ENCODE data around the gene ANKRD36.
"Not testable (repeated sequence)": the region's sequence is repeated elsewhere in the genome, so short reads cannot be mapped to it uniquely, and the experiment has no call there.

Gene ANKRD36

GRCh38 chr2:97113050-97113881 is at the start of gene ANKRD36:
Gene ANKRD36, plus strand, starts transcription at chr2:97113153. Its CDS starts 587 bp downstream, at chr2:97113740.
- peak; percentile 75 for DNase-seq (ENCODE audit: low read depth)

- not testable (repeated sequence) for DNase-seq (ENCODE audit: low read depth)
Observed at GRCh38 chr2:97066030-97066429, 46.9 kb upstream of the ANKRD36 start.

- DNase-seq (ENCODE audit: low read depth): no peak
Observed at GRCh38 chr2:97067279-97068004, 45.5 kb upstream of the ANKRD36 start.

GRCh38 chr2:97068074-97068473 is 44.9 kb upstream of the ANKRD36 start:
- no peak for DNase-seq (ENCODE audit: low read depth)

GRCh38 chr2:97068722-97069121 is 44.2 kb upstream of the ANKRD36 start:
- DNase-seq (ENCODE audit: low read depth): not testable (repeated sequence)

GRCh38 chr2:97070915-97071314 is 42.0 kb upstream of the ANKRD36 start:
- DNase-seq (ENCODE audit: low read depth): not testable (repeated sequence)

- not testable (repeated sequence) for DNase-seq (ENCODE audit: low read depth)
Observed at GRCh38 chr2:97077213-97077612, 35.7 kb upstream of the ANKRD36 start.

GRCh38 chr2:97080855-97081254 is 32.1 kb upstream of the ANKRD36 start:
- DNase-seq (ENCODE audit: low read depth): not testable (repeated sequence)

- not testable (repeated sequence) for DNase-seq (ENCODE audit: low read depth)
Observed at GRCh38 chr2:97082206-97082605, 30.7 kb upstream of the ANKRD36 start.

GRCh38 chr2:97083516-97083915 is 29.4 kb upstream of the ANKRD36 start:
- not testable (repeated sequence) for DNase-seq (ENCODE audit: low read depth)

GRCh38 chr2:97085093-97085492 is 27.9 kb upstream of the ANKRD36 start:
- not testable (repeated sequence) for DNase-seq (ENCODE audit: low read depth)

GRCh38 chr2:97088706-97089105 is 24.2 kb upstream of the ANKRD36 start:
- not testable (repeated sequence) for DNase-seq (ENCODE audit: low read depth)

GRCh38 chr2:97092946-97093345 is 20.0 kb upstream of the ANKRD36 start:
- not testable (repeated sequence) for DNase-seq (ENCODE audit: low read depth)

GRCh38 chr2:97093983-97094771 is 18.8 kb upstream of the ANKRD36 start:
- DNase-seq (ENCODE audit: low read depth): not testable (repeated sequence)

- DNase-seq (ENCODE audit: low read depth): peak; percentile 74
Observed at GRCh38 chr2:97094772-97095611, 18.0 kb upstream of the ANKRD36 start, which contains the start of gene FAHD2B. Gene FAHD2B, minus strand, starts transcription at chr2:97094882. Its CDS starts 3,176 bp downstream, at chr2:97091706.

- no peak for DNase-seq (ENCODE audit: low read depth)
Observed at GRCh38 chr2:97095661-97096060, 17.3 kb upstream of the ANKRD36 start.

- not testable (repeated sequence) for DNase-seq (ENCODE audit: low read depth)
Observed at GRCh38 chr2:97098786-97099372, 14.1 kb upstream of the ANKRD36 start.

GRCh38 chr2:97106878-97107277 is 6.1 kb upstream of the ANKRD36 start:
- DNase-seq (ENCODE audit: low read depth): not testable (repeated sequence)

- not testable (repeated sequence) for DNase-seq (ENCODE audit: low read depth)
Observed at GRCh38 chr2:97111246-97111645, 1.7 kb upstream of the ANKRD36 start.

- peak; percentile 16 for DNase-seq (ENCODE audit: low read depth)
Observed at GRCh38 chr2:97112320-97113049, 468 bp upstream of the ANKRD36 start.
